ENCODE measurements around the gene ZNF865.

ZNF865 gene

DNA sequence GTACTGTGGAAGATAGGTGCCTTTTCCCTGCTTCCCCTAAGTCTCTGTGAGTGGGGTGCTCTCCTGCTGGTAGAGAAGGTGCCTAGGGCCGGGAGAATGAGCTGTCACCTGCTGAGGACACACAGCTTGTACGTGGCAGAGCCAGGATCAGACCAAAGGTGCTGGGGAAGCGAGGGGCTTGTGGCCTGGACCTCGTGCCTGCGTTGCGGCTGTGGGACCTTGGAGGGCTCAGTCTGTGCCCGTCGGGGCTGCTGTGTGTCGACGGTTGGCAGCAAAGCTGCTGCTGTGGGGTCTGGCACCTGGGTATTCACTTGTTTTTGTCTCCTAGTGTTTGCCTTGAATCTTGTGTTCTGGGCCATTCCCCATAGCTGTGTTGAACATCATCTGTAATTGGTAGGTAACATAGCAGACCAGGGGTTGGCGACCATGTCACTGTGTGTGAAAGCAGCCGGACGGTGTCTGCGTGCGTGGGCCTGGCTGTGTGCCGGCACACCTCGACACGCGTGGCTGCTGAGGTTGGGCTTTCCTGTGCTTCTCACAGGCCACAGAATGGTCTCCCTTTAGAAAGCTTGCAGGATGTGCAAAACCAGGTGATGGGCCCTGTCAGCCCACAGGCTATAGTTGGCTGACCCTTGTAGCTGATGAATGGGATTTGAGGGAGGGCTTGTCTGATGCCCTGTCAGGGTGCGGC is 58.5 kb downstream of the ZNF865 start:
- Mint-ChIP-seq H3K9me3 (no peaks in the 10 kb centered on the region), H3K27me3 (no peaks in the 10 kb centered on the region), H3K36me3 (peaks cover 9% of the 10 kb centered on the region), H3K4me3 (no peak overlapping the region), H3K27ac (no peak overlapping the region), H3K4me1 (peaks cover 40% of the 10 kb centered on the region)

DNA sequence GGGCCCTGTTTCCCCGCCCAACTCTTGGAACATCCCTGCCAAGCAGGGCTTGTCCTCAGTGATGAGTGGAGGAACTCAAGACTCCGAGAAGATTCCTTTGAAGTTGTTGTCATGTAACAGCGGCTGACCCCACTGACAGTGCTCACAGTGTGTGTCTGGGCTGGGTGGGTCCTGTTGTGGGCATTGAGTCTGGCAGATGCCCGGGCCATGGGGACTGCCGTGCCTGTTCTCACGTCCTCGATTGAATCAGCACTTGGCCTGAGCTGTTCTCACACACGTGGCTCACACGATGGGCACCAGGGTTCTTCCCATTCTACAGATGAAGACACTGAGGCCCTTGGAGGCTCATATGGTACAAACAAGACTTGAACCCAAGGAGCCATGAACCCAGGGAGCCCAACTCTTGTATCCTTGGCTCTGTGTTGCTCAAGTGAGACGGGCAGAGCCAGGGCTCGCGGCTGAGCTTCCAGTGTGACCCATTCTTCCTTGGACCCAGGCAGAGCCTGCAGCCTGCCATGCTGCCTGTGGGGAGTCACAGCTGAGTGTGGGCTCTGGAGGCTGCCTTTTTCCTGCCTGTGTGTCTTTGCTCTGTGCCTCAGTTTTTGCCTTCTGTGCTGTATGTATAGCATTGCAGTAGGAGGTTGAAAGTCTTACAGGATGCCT is 61.0 kb downstream of the ZNF865 start:
- H3K9me3 Mint-ChIP-seq = no peaks in the 10 kb centered on the region
- no peak overlapping the region for H3K27ac Mint-ChIP-seq
- no peaks in the 10 kb centered on the region for H3K27me3 Mint-ChIP-seq
- H3K4me1 Mint-ChIP-seq = peaks cover 36% of the 10 kb centered on the region
- H3K36me3 Mint-ChIP-seq = peaks cover 11% of the 10 kb centered on the region
- H3K4me3 Mint-ChIP-seq = no peak overlapping the region

Data from activated naive CD4-positive, alpha-beta T cell treated with anti-CD3 and anti-CD28 coated beads, Interleukin-2, amount 50 U/mL, for 24 hours (primary cell).